HG03432 (cell line): Measurements from ENCODE around the gene WDR45B.

Source experiments
- ATAC-seq: cut with Tn5 transposase; IDR thresholded peaks from one replicate; pipeline ENCODE4 v1.9.1; 2021; ENCODE audit warnings: mild to moderate bottlenecking, moderate library complexity; ENCODE audit not compliant: unreplicated experiment

The WDR45B gene

GRCh38 chr17:82602986-82603710, 45.1 kb downstream of the WDR45B start:
- no peak for ATAC-seq

- ATAC-seq = no peak
Observed at GRCh38 chr17:82602487-82602886, 45.8 kb downstream of the WDR45B start.

- ATAC-seq = no peak
Observed at GRCh38 chr17:82601447-82602000, 46.7 kb downstream of the WDR45B start.

GRCh38 chr17:82600731-82601446, 47.4 kb downstream of the WDR45B start:
- no peak for ATAC-seq

DNA sequence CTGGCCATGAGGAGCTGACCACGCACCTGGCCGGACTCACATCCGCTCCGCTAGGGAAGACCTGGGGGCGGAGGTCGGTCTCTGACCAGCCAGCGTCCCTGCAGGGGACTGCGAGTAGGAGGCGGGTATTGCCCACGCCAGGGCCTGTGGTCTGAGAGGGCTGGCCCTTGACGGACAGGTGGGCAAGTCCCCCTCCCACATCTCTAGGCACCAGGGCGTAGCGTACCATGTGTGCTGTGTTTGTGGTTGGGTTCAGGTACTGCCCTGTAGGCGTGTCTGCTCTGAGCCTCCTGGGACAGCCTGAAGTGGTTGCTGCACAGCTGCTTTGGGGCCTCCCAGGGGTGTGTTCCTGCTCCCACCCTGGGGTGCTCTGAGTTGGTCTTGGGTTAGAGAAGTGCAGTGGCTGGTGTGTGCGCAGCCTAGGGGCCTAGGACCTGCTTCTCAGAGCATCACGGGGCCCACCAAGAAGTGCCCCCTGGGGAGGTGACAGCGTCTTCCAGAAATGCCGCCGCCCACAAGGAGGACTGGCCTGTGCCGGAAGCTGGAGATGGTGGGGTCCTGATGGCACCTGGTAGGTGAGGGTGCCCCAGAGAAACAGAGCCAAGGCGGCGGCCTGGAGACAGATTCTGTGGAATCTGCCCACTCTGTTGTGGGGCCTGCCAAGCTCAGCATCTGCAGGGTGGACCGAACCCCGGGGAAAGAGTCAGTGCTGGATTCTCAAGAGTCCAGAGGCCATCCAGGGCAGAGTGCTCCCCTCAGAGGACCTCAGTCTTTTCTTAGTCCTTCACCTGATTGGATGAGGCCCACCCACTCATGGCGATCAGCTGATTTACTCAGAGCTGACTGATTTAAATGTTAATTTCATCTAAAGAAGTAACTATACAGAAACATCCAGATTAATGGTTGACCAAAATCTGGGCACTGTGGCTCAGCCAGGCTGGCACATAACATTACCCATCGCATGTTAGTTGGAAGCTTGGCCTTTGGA, 48.3 kb downstream of the WDR45B start:
- no peak for ATAC-seq

GRCh38 chr17:82598256-82599119, 49.8 kb downstream of the WDR45B start:
- ATAC-seq = no peak

DNA sequence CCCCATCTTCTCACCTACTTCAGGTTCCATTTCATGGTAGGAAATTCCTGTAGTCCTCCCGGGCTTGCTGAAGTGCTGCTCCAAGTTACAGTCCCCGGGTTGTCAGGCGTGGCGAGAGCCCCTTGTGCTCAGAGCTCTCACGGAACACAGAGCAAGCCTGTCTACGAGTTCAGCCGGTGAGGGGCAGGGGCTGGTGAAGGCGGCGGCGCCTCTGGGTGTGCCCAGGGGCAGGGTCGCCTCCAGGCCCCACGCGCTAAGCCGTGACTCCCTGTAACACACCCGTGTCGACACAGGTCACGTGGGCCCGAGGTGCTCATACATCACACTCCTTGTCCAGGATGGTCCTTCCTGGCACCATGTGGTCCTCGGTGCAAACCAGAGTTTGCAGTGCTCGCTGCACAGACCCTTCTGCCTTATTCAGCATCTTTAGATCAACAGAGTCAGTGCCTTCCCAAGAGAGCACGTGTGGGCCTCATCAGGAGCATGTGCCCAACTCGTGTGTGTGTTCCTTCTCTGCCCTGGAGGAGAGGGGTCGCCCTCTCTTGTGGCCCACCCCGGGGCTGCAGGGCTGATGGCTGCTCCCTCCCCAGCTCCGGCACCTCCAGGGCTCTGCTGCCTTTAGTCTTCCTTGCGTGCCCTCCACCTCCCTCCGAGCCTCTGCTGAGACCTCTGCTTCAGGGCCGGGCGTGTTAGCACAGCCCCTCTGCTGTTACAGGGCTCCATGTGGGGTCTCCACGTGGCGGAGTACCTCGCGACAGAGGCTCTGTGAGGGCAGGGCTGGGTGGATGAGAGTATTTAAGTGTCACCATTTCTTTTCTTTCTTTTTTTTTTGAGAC, 51.2 kb downstream of the WDR45B start:
- no peak for ATAC-seq

GRCh38 chr17:82596296-82596695, 51.9 kb downstream of the WDR45B start:
- no peak for ATAC-seq

GRCh38 chr17:82595893-82596292, 52.4 kb downstream of the WDR45B start:
- no peak for ATAC-seq

DNA sequence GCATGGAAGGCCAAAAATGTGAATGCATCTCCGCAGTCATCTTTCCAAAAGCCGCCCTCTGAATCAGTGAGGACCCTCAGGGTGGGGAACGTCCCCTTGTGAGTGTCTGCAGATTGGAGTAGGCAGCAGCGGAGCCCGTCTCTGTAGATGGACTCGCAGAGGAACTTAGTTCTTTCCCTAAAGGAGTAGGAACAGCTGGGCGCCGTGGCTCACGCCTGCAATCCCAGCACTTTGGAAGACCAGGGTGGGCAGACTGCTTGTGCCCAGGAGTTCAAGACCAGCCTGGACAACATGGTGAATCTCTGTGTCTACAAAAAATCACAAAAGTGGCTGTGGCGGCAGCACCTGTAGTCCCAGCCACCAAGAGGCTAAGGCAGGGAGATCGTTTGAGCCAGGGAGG, 53.7 kb downstream of the WDR45B start:
- ATAC-seq = no peak

- ATAC-seq = no peak
Observed at GRCh38 chr17:82593590-82594087, 54.6 kb downstream of the WDR45B start.

- no peak for ATAC-seq
Observed at GRCh38 chr17:82592767-82593589, 55.3 kb downstream of the WDR45B start.

GRCh38 chr17:82592289-82592766, 55.9 kb downstream of the WDR45B start:
- ATAC-seq = no peak

DNA sequence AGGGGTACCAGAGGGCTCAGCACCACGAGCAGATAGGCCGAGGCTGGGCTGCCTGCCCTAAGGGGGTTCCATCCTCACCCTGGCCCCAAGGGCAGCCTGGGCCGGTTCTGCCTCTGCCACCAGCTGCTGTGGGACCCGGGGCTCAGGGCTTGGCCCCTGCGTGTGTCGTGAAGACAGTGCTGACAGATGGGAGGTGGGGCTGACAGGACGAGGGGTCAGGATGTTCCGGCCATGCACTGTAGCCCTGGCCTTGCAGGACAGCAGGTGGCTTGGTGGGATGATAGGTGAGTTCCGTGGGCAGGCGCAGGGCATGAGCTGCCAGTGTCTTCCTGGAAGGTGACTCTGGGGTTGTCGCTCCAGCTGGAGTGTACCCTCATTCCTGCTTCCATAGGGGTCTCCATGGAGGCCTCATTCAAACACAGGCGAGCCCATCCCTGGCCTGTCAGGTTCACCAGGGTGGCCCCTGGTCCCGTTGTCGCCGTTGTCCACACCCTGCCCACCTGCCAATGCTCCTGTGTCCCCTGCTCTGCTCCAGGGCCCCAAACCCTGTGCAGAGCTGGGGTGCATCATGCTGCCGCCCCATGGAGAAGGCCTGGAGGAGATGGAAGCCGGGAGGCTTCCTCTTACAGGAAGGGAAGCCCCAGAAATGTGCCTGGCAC, 57.2 kb downstream of the WDR45B start:
- no peak for ATAC-seq

DNA sequence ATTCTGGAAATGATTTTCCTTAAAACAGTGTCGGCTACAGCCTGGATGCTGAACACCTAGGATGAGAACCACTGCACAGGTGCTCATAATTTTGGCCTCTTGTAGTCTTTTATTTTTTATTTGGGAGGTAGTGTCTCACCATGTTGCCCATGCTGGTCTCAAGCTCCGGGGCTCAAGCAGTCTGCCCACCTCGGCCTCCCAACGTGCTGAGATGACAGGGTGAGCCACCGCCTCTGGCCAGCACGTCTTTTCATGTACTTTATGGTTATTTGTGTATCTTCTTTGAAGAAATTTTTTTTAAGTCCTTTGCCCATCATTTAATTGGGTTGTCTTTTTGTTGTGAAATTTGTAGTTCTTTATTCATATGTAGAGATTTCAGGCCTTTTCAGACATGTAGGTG, 58.0 kb downstream of the WDR45B start:
- ATAC-seq = no peak

DNA sequence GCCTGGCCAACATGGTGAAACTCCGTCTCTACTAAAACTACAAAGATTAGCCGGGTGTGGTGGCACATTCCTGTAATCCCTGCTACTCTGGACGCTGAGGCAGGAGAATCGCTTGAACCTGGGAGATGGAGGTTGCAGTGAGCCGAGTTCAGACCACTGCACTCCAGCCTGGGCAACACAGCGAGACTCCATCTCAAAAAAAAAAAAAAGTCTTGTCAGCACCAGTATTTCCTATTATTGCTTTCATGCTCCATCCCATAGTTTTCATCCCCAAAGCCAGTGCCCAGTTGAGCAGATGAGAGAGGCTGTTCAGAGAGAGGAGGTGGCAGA, 58.4 kb downstream of the WDR45B start:
- no peak for ATAC-seq
